GM23338 (cell line): ENCODE data around the gene HTD2.

ENCODE experiments used
- EZH2 ChIP-seq: fragments of 200-600 bp; sonication (generic); IDR thresholded peaks from one replicate; pipeline ENCODE4 v1.8.0; 2017; ENCODE audit warnings: antibody characterized with exemption, mild to moderate bottlenecking, low read depth; ENCODE audit not compliant: unreplicated experiment
- EZH2phosphoT487 ChIP-seq: fragments of 200-600 bp; sonication (generic); IDR thresholded peaks from one replicate; pipeline ENCODE4 v1.8.1; 2018; ENCODE audit warnings: antibody characterized with exemption; ENCODE audit not compliant: unreplicated experiment
- NANOG ChIP-seq: IDR thresholded peaks from 2 replicates; pipeline ENCODE4 v1.6.1; 2016; ENCODE audit warnings: antibody characterized with exemption, borderline replicate concordance
- POLR2AphosphoS5 ChIP-seq: IDR thresholded peaks from 2 replicates; pipeline ENCODE4 v1.6.1; 2016; ENCODE audit warnings: antibody characterized with exemption, low read depth
- TF ChIP-seq, protein P1 (sequence below), 2 experiments: fragments of 200-600 bp in 1 of 2; sonication (generic) in 1 of 2; conservative IDR thresholded peaks; 2 replicates each; pipeline versions ENCODE4 v1.5.1 to v1.6.1; 2016 to 2017; ENCODE audit warnings: antibody characterized with exemption in 2 of 2, low read depth in 2 of 2, mild to moderate bottlenecking in 2 of 2, moderate library complexity in 1 of 2

DNA sequence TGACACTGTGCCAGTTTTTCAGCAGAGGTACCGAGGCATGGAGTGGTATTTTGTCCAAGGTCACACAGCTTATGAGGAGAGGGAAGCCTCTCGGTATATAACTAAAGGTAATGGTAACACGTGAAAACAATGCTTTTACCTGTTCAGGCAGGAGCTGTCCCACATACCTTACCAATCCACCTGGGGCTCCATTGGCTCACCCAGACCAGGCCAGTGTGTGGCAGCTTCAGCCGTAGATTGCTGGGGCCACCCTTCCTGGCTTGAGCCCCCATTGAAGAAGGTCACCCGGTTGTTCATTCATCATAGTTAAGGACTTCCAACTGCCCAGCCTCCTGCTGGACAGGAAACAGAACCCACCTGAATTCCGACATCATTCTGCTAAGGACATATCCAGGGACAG lies 9.5 kb upstream of the HTD2 start:
- TF ChIP-seq, protein P1, sequence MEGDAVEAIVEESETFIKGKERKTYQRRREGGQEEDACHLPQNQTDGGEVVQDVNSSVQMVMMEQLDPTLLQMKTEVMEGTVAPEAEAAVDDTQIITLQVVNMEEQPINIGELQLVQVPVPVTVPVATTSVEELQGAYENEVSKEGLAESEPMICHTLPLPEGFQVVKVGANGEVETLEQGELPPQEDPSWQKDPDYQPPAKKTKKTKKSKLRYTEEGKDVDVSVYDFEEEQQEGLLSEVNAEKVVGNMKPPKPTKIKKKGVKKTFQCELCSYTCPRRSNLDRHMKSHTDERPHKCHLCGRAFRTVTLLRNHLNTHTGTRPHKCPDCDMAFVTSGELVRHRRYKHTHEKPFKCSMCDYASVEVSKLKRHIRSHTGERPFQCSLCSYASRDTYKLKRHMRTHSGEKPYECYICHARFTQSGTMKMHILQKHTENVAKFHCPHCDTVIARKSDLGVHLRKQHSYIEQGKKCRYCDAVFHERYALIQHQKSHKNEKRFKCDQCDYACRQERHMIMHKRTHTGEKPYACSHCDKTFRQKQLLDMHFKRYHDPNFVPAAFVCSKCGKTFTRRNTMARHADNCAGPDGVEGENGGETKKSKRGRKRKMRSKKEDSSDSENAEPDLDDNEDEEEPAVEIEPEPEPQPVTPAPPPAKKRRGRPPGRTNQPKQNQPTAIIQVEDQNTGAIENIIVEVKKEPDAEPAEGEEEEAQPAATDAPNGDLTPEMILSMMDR (conservative IDR thresholded peaks at IDR 0.05; ENCODE audit: low read depth in 2 of 2) = no peak
- no peak for TF ChIP-seq EZH2phosphoT487
- no peak for TF ChIP-seq NANOG
- no peak for TF ChIP-seq EZH2
- no peak for TF ChIP-seq POLR2AphosphoS5
